NCI-H345 (cell line): ENCODE measurements around the gene P2RY14.

Experiments used
- DNase-seq: peaks from one replicate; lab custom pipeline; 2025; lab: John Stamatoyannopoulos, UW

P2RY14 gene

DNA sequence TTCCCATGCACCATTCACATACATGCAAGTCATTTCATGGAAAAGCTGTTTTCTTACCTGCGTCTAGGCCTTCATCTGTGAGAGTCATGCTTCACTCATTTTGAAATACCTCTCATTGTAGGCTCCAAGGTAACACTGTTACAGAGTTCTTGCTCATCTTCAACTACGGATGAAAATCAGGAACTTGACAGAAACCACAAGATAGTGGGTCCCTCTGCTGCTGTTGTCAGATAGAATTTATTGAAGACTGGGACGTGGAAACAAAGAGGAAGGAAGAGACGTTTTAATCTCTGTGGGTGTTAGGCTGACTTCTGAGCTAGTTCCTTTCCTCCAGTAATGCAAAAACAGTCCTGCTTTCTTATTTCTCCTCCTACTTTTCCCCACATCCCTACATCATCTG lies at the start of gene P2RY14:
TSS of gene P2RY14 (minus strand) at position 313 of the 400 bp plus-strand sequence. CDS start 64,226 bp downstream, outside the sequence.
- no peak for DNase-seq

DNA sequence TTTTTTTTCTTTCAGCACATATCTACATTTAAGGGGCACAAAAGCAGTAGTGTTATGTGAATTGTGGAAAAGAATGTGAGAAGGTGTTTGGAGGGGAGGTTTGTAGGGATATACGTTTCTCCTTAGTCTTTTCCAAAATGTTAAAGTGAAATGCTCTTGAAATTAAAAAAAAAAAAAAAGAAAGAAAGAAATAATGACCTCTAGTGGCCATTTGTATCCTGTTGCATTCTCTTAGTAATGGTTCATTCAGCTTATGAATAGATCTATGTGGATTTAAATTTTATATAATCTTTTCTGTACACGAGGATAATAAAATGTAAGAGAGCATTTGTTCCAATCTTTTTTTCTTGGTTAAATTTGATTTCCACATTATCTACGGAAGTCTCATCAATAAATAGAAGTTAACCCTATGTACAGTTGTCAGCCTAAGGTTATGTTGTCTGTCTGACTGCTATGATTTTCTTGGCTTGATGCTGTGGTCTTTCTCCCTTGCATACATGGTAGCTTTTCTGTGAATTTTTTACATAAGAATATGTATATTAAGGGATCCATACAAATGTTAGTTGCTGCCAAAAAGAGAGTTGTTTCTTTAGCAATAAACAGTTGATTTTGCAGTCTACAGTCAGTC lies 49.3 kb upstream of the P2RY14 start:
- no peak for DNase-seq

GRCh38 chr3:151322511-151322910 lies 44.2 kb upstream of the P2RY14 start:
- DNase-seq: no peak

GRCh38 chr3:151321526-151321925 lies 43.2 kb upstream of the P2RY14 start:
- DNase-seq: no peak

DNA sequence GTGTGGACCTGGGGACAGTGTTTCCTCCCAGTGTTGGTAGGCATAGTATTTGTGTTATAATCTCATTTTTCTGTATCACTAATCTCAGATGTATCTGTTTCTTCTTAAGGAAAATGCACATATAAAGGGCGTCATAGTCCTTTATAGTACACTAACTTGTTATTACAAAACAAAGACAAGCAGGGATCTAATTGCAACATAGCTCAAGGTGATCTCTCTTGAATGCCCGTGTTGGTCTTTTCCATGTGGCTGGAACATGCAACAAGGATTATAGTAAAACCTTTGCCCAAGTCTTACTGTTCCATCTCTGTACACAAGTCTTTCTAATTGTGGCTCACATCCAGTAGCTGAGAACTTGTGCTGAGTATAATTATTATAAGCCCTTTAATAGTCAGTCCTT lies 41.8 kb upstream of the P2RY14 start:
- no peak for DNase-seq

DNA sequence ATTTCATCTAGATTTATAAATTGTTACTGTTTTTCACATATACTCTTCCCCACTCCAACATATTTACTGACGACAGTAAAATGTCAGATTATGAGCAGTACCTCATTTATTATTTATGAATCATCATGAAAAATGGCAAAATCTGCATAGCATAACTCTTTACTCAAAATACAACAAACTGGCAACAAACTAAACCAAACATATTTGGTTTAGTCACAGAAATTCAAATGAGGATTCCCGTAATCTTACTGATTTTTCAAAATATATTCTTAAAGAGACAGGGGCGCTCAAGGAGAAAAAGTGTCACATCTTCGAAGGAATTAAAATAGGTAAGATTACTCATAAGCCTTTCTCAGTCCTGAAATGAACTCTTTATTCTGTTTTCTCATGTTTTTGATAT lies 41.3 kb upstream of the P2RY14 start:
- DNase-seq: no peak

DNA sequence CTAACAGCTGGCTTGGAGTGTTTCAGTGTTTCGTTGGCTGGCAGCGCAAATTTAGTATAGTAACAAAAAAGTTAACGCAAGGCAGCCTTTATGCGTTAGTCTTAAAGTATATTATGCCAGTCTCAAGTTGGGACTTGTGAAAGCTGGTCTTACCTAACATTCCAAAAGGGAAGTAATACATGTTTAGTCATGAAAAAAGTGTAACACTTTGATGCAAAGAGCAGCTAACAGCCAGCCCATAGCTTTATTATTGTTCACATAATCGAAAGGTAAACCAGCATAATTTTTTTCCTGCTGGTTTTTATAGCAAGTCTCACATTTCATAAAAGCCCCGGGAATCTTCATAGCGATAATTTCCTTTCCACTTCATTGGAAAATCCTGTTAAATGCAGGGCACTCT lies 40.6 kb upstream of the P2RY14 start:
- no peak for DNase-seq

DNA sequence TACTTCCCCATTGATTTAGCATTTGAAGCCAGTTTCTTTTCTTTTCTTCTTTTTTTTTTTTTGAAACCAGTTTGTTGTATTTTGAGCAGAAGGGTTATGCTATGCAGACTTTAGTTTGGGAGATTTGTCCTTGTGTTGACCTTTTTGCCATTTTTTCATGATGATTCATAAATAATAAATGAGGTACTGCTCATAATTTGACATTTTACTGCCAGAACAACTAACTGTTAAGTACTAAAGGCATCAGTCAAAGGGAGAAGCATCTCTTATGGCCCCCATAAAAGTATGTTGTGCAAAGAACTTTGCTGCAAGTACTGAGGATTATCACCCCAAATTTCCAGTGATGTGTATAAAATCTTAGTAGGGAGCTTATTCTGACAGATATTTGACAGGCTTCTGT lies 40.0 kb upstream of the P2RY14 start:
- DNase-seq: no peak

- no peak for DNase-seq
These were observed 38.1 kb upstream of the P2RY14 start, which contains the start of gene GPR87 for GRCh38 chr3:151316267-151316991. TSS of gene GPR87 (minus strand) at chr3:151316820. CDS start at chr3:151300100, 16,720 bp downstream.

DNA sequence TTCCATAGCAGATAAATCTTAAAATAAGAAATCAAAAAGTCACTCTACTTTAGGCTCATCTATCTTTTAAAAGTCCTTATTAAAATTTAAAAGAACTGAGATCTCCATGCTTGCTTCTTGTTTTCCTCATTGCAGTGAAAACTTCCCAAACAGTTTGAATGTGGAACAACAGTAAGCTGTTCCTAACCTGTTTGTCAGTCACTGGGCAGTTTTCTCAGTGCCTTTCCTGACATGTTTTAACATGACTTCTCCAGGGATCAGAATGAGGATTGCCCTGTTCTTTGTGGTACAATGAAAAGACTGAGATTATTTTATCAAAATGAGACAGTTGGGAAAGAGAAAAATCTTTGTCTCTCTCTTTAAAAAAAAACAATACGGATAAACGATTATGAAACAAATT lies 37.5 kb upstream of the P2RY14 start:
- DNase-seq: no peak

DNA sequence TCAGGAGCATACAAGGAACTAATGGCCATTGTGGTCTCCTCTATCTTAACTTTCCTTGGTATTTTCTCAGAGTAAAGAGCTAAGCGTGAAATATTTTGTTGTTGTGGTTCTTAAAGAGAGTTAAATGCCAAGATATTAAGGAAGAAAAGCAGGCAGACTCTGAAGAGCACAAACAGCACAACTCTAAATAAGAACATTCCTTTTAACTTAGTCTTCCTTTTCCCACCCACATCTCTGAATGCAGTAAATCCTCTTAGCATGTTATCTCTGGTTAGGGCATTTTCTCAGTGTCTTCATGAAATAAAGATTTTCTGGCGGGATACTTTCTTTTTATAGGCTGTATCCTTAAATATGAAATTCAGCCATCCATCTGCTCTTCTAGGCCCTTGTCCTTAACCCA lies 36.8 kb upstream of the P2RY14 start:
- DNase-seq: no peak

DNA sequence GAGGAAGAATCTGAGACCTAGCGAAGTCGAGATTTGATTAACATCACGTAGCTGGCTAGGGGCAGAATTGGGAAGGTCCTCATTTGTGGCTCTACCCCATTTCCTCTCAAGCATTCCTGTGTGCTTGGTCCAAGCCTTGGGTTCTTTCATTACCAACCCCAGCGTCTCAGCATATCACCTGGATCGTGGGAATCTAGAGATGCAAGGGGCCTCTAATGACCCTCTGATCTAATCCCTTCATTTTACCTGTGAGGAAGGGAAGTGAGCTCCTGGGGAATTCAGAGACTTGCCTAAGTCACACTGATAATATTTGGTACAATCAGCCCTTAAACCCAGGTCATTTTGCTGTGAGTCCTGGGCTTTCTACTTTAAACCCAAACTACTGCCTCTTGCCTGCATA lies 36.3 kb upstream of the P2RY14 start:
- DNase-seq: no peak

GRCh38 chr3:151314137-151314536 lies 35.8 kb upstream of the P2RY14 start:
- no peak for DNase-seq

DNA sequence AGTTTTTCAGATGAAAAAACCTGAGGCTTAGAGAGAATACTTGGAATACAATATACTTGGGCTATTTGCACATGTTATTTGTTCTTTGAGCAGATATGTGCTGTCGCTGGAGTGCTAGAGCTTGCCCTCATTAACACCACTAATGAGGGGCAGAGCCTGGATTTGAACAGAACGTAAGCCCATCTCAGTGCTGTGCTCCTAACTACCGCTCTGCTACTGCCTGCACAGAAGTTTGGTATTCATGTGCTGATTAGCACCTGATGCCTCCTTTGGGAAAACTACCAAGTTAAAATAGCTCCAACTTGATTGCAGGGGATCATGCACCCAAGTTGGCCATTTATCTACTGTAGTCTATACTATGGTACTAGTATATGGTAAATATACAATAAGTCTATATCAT lies 34.6 kb upstream of the P2RY14 start:
- no peak for DNase-seq

- DNase-seq: no peak
These were observed 31.2 kb upstream of the P2RY14 start for GRCh38 chr3:151309566-151309965.

- DNase-seq: no peak
These were observed 29.5 kb upstream of the P2RY14 start for GRCh38 chr3:151307583-151308488.

- DNase-seq: no peak
These were observed 28.8 kb upstream of the P2RY14 start for GRCh38 chr3:151307131-151307530.

DNA sequence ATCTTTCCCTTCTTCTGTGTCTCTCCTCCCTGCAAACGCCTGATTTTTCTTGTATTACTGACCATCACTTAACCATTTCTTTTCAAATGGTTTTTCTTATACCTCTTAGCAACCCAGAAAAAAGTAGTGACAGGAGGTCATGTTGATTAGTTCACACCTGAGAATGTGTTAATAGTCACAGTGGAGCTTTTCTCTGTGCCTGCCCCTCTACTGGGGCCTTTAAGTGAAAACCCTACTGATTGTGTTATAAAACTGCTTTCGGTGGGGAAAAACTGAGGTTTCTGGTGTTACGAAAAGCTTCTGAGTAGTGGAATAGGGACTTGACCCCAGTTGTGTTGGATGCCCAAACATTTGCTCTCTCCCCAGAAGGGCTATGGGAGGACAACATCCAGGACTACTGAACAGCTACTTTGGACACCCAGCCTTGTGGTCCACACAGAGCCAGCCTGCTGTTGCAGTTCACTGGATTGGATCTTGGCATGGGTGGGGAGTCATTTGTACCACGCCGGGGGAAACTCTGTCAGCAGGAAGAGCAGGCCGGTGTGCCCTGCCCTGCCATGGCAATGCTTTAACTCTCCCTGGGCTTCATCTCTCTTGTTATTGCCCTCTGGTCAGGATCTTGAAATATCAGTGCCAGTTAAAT lies 27.9 kb upstream of the P2RY14 start:
- no peak for DNase-seq

DNA sequence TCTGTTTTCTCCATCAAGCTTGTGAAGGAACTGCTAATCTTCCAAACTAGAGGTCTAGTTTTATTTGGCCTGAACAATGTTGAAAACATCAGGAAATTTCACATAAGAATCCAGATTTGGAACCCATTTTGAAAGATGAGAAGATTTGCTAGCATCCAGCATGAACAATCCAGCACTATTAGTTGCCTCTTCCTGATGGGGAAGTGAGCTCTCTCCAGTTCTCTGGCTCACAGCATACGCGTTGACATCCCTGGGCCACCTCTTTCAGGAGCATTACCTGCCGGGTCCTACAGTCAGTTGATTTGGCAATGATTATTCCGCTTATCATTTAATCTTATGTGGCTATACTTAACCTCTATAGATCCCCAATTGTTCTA lies 27.4 kb upstream of the P2RY14 start:
- no peak for DNase-seq

DNA sequence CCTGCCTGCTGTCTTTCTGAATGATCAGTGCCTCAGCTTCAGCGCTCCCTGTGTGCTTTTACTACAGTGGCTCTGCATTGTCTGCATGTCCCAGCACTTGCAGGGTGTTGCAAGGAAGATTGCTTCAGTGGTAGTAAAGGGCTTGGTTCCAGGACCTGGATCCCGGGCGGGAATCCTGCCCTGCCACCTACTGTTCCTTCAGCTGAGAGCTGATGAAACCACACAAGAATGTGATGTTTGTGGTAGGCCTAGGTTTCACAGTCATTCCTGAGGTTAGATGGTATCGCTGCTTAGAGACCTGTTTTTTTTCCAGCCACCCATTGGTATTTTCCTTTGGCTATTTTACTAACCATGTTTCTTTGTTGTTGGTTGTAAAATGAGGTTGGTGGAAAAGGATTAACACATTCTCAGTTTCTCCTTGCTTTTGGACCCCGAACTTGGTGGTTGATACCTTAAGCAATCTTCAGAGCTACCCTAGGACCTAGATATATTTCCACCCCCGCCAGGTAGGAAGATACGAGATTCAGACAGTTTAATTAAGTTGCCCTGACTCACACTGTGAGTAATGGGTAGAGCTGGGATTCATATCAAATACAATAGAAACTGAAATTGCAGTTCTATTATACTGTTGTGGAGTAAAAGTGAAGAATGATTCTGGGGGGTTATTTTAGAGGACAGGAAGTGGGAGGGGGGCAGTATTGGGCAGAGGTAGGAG lies 26.9 kb upstream of the P2RY14 start:
- DNase-seq: no peak

DNA sequence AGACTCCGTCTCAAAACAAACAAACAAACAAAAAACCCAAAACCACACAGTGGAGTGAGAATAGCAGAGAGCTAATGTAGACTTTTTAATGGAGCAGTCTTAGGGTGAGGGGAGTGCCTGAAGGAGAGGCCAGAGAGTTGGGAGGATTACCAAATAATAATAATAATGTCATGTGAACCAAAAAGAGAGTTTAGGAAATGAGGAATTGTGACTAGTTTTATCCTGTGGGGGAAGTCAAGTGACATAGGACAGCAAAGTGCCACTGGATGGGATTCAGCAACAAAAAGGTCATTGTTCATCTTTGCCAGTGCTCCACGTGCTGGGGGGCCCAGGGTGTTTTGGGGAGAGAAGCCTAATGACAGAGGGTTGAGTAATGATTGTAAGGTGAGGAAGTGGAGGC lies 25.4 kb upstream of the P2RY14 start:
- DNase-seq: no peak

DNA sequence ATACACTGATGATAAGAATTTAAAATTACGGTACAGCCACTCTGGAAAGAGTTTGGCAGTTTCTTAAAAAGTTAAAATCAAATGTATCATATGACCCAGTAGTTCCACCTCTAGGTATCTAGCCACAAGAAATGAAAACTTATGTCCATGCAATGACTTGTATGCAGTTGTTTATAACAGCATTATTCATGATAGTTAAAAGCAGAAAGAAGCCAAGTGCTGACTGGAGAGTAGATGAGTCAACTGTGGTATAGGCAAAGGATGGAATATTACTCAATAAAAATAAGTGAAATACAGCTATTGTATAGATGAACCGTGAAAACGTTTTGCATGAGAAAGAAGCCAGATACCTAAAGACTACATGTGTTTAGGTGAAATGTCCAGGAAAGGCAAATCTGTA lies 23.4 kb upstream of the P2RY14 start:
- no peak for DNase-seq
